ENCODE measurements around the gene RNF207.

DNA sequence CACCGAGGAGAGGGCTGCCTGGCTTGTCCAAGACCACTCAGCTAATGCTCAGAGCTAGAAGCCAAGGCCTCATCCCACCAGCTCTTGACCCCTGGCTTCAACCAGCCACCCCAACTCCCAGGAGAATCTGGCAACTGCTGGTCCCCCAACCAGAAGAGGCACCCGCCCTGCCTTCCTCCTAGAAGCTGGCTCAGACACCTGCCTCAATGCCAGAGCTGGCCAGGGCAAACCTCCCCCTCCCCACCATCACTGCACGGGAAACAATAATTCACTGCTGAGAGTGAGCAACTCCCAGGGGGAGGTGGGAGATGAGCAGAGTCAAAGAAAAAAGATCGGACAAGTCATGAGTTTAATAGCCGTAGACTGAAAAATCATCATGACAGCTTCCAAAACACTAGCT, 29.1 kb upstream of the RNF207 start:
- TF ChIP-seq, protein P1, sequence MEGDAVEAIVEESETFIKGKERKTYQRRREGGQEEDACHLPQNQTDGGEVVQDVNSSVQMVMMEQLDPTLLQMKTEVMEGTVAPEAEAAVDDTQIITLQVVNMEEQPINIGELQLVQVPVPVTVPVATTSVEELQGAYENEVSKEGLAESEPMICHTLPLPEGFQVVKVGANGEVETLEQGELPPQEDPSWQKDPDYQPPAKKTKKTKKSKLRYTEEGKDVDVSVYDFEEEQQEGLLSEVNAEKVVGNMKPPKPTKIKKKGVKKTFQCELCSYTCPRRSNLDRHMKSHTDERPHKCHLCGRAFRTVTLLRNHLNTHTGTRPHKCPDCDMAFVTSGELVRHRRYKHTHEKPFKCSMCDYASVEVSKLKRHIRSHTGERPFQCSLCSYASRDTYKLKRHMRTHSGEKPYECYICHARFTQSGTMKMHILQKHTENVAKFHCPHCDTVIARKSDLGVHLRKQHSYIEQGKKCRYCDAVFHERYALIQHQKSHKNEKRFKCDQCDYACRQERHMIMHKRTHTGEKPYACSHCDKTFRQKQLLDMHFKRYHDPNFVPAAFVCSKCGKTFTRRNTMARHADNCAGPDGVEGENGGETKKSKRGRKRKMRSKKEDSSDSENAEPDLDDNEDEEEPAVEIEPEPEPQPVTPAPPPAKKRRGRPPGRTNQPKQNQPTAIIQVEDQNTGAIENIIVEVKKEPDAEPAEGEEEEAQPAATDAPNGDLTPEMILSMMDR (IDR thresholded peaks at IDR 0.05): no peak
- TF ChIP-seq POLR2AphosphoS5 (IDR thresholded peaks at IDR 0.05; ENCODE audit: low read depth, low read length) (no peak), TCF7L2 (IDR thresholded peaks at IDR 0.05; ENCODE audit: low read depth, low read length) (no peak)
- TF ChIP-seq, protein P2, sequence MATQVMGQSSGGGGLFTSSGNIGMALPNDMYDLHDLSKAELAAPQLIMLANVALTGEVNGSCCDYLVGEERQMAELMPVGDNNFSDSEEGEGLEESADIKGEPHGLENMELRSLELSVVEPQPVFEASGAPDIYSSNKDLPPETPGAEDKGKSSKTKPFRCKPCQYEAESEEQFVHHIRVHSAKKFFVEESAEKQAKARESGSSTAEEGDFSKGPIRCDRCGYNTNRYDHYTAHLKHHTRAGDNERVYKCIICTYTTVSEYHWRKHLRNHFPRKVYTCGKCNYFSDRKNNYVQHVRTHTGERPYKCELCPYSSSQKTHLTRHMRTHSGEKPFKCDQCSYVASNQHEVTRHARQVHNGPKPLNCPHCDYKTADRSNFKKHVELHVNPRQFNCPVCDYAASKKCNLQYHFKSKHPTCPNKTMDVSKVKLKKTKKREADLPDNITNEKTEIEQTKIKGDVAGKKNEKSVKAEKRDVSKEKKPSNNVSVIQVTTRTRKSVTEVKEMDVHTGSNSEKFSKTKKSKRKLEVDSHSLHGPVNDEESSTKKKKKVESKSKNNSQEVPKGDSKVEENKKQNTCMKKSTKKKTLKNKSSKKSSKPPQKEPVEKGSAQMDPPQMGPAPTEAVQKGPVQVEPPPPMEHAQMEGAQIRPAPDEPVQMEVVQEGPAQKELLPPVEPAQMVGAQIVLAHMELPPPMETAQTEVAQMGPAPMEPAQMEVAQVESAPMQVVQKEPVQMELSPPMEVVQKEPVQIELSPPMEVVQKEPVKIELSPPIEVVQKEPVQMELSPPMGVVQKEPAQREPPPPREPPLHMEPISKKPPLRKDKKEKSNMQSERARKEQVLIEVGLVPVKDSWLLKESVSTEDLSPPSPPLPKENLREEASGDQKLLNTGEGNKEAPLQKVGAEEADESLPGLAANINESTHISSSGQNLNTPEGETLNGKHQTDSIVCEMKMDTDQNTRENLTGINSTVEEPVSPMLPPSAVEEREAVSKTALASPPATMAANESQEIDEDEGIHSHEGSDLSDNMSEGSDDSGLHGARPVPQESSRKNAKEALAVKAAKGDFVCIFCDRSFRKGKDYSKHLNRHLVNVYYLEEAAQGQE (IDR thresholded peaks at IDR 0.05; ENCODE audit: insufficient read depth in 1 of 2, low read depth in 2 of 2, low read length in 1 of 2): no peak

Data from Panc1 (cell line).